ENCODE data around the gene UBA3. TPM values are rescaled to one million over a fixed set of nuclear protein-coding genes. Genes with fewer than 3 reads are reported as not detected.

UBA3 gene
- total RNA-seq, 1 experiment from 2014 or later = 47.1 TPM

- in situ Hi-C loops (cut with HindIII; ENCODE audit: low pct_unique_long_range_greater_than_20kb, low sequenced_read_pairs) = no loop called here
- ATAC-seq (no peak), DNase-seq (ENCODE audit: low read depth, low spot score) (no peak)
- Histone ChIP-seq H3K27ac (ENCODE audit: low read length) (peak overlapping the region; percentile 63), H3K4me3 (ENCODE audit: low read depth in 2 of 2, low read length in 2 of 2) (no peak overlapping the region), H3K36me3 (ENCODE audit: control insufficient read depth, insufficient read depth, low read length) (peaks cover 6% of the 10 kb centered on the region), H3K9me3 (ENCODE audit: control insufficient read depth, insufficient read depth, low read depth, low read length) (no peaks in the 10 kb centered on the region), H3K4me1 (ENCODE audit: control insufficient read depth, insufficient read depth, low read length) (peaks cover 39% of the 10 kb centered on the region), H3K27me3 (ENCODE audit: control insufficient read depth, insufficient read depth, low read length) (no peaks in the 10 kb centered on the region)
- TF ChIP-seq POLR2AphosphoS5 (IDR thresholded peaks at IDR 0.05; ENCODE audit: low read depth, low read length) (no peak), CTCF (IDR thresholded peaks at IDR 0.05) (no peak), TCF7L2 (IDR thresholded peaks at IDR 0.05; ENCODE audit: low read depth, low read length) (no peak), REST (IDR thresholded peaks at IDR 0.05; ENCODE audit: insufficient read depth in 1 of 2, low read depth in 2 of 2, low read length in 1 of 2) (no peak), SIN3A (IDR thresholded peaks at IDR 0.05; ENCODE audit: borderline replicate concordance, insufficient read depth, low read depth, low read length) (no peak)
- POLR2A ChIA-PET = no interaction called here
- CTCF ChIA-PET = no interaction called here
- intact Hi-C loops (cut with micrococcal nuclease; ENCODE audit: unreplicated experiment) = no loop called here
- no TSS peak for BruUV-seq (replicated peaks)
These were observed 2.2 kb upstream of the UBA3 start for GRCh38 chr3:69082361-69082760.

DNA sequence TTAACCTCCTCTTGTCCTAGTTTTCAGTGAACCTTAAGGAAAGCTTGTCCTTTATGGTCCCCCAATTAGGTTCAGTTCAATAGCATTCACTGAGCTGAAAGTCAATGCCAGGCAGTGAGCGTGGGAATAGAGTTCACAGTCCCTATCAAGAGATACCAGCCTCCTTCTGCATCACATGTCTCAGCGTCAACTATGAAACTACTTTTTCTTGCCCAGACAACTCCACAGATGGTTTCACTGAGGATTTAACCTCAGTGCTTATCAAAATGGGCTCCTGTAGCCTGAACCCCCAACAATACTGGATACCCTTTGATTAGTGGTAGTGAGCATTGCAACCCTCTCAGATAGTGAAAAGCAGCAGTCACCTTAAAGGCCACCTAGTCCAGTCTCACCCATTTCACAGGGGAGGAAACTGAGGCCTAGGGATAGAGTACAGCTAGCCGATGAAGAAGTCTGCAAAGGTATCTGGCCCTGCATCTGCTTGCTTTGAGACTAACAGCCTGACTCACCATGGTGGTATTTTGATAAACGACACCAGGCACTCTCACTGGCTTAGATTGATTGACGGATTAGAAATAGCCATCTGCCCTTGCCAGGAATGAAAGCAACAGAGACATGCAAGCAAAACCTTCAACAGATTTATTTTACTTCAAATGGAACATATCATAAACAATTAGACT lies 1.6 kb upstream of the UBA3 start:
- peak overlapping the region; percentile 63 for H3K27ac ChIP-seq (ENCODE audit: low read length)
- intact Hi-C loops (cut with micrococcal nuclease; ENCODE audit: unreplicated experiment) = no loop called here
- DNase-seq (ENCODE audit: low read depth, low spot score) = no peak
- no TSS peak for BruUV-seq (replicated peaks)
- CTCF ChIA-PET = no interaction called here
- ATAC-seq = no peak
- no peak overlapping the region for H3K4me3 ChIP-seq (ENCODE audit: low read depth in 2 of 2, low read length in 2 of 2)
- peaks cover 6% of the 10 kb centered on the region for H3K36me3 ChIP-seq (ENCODE audit: control insufficient read depth, insufficient read depth, low read length)
- H3K4me1 ChIP-seq (ENCODE audit: control insufficient read depth, insufficient read depth, low read length) = peaks cover 33% of the 10 kb centered on the region
- no peaks in the 10 kb centered on the region for H3K27me3 ChIP-seq (ENCODE audit: control insufficient read depth, insufficient read depth, low read length)
- TF ChIP-seq SIN3A (IDR thresholded peaks at IDR 0.05; ENCODE audit: borderline replicate concordance, insufficient read depth, low read depth, low read length) = no peak
- no peak for TF ChIP-seq POLR2AphosphoS5 (IDR thresholded peaks at IDR 0.05; ENCODE audit: low read depth, low read length)
- TF ChIP-seq CTCF (IDR thresholded peaks at IDR 0.05) = no peak
- no peak for TF ChIP-seq TCF7L2 (IDR thresholded peaks at IDR 0.05; ENCODE audit: low read depth, low read length)
- no peak for TF ChIP-seq REST (IDR thresholded peaks at IDR 0.05; ENCODE audit: insufficient read depth in 1 of 2, low read depth in 2 of 2, low read length in 1 of 2)
- POLR2A ChIA-PET = no interaction called here
- H3K9me3 ChIP-seq (ENCODE audit: control insufficient read depth, insufficient read depth, low read depth, low read length) = no peaks in the 10 kb centered on the region
- in situ Hi-C loops (cut with HindIII; ENCODE audit: low pct_unique_long_range_greater_than_20kb, low sequenced_read_pairs) = no loop called here
